ENCODE measurements around the gene PLBD2. TPM values are rescaled to one million over a fixed set of nuclear protein-coding genes. Genes with fewer than 3 reads are reported as not detected.

Gene PLBD2
- total and polyA plus RNA-seq, 9 of the 15 experiments (the other 6 are each of a cell fraction or from before 2014, with no cell fraction given), result 2.4 to 37.4 (median 6.0) TPM

- TF ChIP-seq ZNF655 (CRISPR knock-in tag; IDR thresholded peaks at IDR 0.05), result no peak
- TF ChIP-seq GATAD2B (IDR thresholded peaks at IDR 0.05; ENCODE audit: borderline replicate concordance), result no peak
- no peak for TF ChIP-seq ZC3H4 (CRISPR knock-in tag; IDR thresholded peaks at IDR 0.05; ENCODE audit: borderline replicate concordance)
- TF ChIP-seq MAFK (IDR thresholded peaks at IDR 0.05; ENCODE audit: low read length), result peak; percentile 36; the same call in 1 of the 2 replicates
- TF ChIP-seq KLF13 (tag; IDR thresholded peaks at IDR 0.05; ENCODE audit: borderline replicate concordance, low read depth), result no peak
- no peak for TF ChIP-seq ZNF165 (CRISPR knock-in tag; IDR thresholded peaks at IDR 0.05; ENCODE audit: borderline replicate concordance)
- no peak for TF ChIP-seq CREBBP (IDR thresholded peaks at IDR 0.05; ENCODE audit: low read depth, low read length)
- TF ChIP-seq ZNF224 (CRISPR knock-in tag; IDR thresholded peaks at IDR 0.05), result no peak
- TF ChIP-seq IRF2 (CRISPR knock-in tag; IDR thresholded peaks at IDR 0.05), result no peak
- TF ChIP-seq ZNF583 (CRISPR knock-in tag; IDR thresholded peaks at IDR 0.05), result no peak
- no peak for TF ChIP-seq CBFA2T2 (conservative IDR thresholded peaks at IDR 0.05)
- peak; percentile 19; the same call in 1 of the 2 replicates for TF ChIP-seq NFE2 (IDR thresholded peaks at IDR 0.05; ENCODE audit: low read depth)
- TF ChIP-seq ZBTB8A (IDR thresholded peaks at IDR 0.05; ENCODE audit: partially characterized antibody), result no peak
- TF ChIP-seq SIX5 (IDR thresholded peaks at IDR 0.05; ENCODE audit: borderline replicate concordance in 1 of 2, insufficient read depth in 1 of 2, low read depth in 1 of 2, low read length in 2 of 2), result no peak
- no peak for TF ChIP-seq ZNF239 (CRISPR knock-in tag; IDR thresholded peaks at IDR 0.05)
- TF ChIP-seq CREB3 (tag; conservative IDR thresholded peaks at IDR 0.05; ENCODE audit: low read depth), result no peak
- no peak for TF ChIP-seq BRD4 (IDR thresholded peaks at IDR 0.05)
- TF ChIP-seq SFPQ (IDR thresholded peaks at IDR 0.05; ENCODE audit: low read depth, low read length), result no peak
- TF ChIP-seq TFE3 (CRISPR knock-in tag; IDR thresholded peaks at IDR 0.05), result no peak
- TF ChIP-seq RFX1 (IDR thresholded peaks at IDR 0.05), result no peak
- TF ChIP-seq, protein P1, sequence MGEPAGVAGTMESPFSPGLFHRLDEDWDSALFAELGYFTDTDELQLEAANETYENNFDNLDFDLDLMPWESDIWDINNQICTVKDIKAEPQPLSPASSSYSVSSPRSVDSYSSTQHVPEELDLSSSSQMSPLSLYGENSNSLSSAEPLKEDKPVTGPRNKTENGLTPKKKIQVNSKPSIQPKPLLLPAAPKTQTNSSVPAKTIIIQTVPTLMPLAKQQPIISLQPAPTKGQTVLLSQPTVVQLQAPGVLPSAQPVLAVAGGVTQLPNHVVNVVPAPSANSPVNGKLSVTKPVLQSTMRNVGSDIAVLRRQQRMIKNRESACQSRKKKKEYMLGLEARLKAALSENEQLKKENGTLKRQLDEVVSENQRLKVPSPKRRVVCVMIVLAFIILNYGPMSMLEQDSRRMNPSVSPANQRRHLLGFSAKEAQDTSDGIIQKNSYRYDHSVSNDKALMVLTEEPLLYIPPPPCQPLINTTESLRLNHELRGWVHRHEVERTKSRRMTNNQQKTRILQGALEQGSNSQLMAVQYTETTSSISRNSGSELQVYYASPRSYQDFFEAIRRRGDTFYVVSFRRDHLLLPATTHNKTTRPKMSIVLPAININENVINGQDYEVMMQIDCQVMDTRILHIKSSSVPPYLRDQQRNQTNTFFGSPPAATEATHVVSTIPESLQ (CRISPR knock-in tag; IDR thresholded peaks at IDR 0.05), result no peak
- no peak for TF ChIP-seq RAD51 (IDR thresholded peaks at IDR 0.05; ENCODE audit: borderline replicate concordance, low read depth)
These were observed 36.0 kb upstream of the PLBD2 start (continued) for GRCh38 chr12:113322343-113322742.

Data from K562 (cell line).